Stimulated activated CD8-positive, alpha-beta memory T cell treated with anti-CD3 and anti-CD28 coated beads, Interleukin-4, amount 100 ng/mL, for 4 hours (primary cell): ENCODE data around the gene GPC6.

Experiments used
- DNase-seq, 2 donors: peaks; one replicate each; pipeline ENCODE4 v3.0.0-alpha.2; 2020; ENCODE audit warnings: low read depth in 2 of 2, low spot score in 1 of 2

Gene GPC6

DNA sequence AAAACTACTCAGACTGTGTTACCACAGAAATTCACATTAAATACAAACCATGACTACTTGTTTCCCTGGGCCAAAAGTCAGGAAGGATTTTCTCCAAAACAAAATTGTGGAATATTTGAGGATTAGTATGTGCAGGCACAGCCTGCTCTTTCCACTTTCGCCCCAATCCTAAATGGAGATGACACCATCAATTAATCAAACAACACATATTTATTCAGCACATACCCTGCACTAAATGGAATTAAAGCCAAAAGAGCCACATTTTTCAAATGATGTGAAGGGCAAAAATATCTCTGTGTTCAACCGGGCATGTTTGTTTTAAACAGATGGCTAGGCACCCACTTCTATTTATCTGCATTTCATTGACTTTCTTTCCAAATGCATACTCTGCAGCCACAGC lies 729.8 kb downstream of the GPC6 start:
- no peak for DNase-seq

DNA sequence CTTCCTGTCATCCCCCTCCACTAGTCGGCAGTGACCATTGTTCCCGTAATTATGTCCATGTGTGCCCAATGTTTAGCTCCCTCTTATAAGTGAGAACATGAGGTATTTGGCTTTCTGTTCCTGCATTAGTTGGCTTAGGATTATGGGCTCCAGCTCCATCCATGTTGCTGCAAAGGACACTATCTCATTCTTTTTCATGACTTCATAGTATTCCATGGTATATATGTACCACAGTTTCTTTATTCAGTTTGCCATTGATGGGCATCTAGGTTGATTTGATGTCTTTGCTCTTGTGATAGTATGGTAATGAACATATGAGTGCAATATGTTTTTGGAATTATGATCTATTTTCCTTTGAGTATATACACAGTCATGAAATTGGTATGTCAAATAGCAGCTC lies 730.8 kb downstream of the GPC6 start:
- no peak for DNase-seq

DNA sequence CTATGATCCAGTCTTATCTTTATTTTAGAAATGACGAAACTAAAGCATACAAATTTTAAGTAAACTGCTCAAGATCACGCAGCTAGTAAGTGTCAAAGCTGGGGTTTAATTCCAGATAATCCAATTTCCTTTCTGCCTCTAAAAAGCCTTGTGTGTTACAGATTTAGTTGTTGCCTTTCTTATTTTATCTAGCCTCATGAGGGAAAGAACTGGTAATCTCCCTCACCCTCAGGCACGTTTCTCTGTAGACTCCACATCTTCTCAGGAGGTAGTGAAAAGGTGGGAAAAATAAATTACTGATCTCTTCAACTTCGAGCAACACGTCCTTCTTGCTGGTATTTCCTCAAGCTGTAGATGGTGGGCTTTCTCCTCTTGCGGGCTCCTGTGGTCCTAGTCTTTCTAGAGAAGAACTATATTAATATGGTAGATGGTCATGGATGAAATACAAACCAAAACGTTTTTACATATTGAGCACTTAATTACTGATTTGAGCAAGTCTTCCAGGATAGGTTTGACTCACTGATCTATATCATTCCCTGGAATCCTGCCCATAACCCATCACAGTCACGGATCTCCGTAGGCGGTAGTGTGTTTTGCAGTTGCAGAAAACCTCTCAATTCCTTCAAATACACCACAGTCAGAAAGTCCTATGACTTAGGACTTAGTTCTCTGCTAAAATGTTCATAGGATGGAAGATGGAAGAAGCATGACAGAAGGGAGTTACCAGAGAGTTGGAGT lies 733.4 kb downstream of the GPC6 start:
- no peak for DNase-seq

DNA sequence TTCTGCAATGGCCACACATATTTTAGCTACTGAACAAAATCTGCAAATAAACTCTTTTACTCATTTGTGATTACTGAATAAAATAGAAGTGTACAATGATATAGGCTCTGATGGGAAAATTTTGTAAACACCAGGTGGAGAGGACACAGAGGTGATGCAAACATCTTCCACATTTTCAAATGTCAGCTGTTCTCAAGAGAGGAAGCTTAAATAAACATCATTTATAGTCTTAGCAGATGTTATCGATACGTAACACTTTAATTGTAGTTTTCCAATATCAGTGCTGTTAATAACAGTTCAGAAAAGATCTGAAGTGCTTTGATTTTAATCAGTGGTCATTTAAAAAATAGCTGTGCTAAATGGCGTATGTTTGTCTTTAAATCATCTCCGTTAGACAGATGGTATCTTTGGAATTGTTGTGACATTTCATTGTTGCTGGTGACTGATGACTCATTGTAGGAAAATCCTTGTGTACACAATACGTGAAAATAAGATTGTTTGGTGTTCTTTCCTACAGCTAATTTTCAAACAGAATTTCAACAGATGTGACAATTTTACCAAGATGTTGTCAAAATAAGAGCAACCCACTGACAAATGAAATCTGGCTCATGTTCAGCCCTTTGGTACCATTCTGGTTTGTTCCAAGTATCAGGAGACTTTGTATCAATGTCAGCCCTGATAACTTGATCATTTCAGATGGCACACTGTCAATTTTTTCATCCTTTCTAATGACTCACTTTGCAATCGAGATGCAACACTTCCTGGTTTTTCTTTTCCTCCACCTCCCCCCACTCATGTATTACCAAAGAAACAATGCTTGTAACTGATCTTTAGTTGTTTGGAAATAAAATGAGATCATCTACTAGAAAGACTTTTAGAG lies 736.9 kb downstream of the GPC6 start:
- DNase-seq = no peak

DNA sequence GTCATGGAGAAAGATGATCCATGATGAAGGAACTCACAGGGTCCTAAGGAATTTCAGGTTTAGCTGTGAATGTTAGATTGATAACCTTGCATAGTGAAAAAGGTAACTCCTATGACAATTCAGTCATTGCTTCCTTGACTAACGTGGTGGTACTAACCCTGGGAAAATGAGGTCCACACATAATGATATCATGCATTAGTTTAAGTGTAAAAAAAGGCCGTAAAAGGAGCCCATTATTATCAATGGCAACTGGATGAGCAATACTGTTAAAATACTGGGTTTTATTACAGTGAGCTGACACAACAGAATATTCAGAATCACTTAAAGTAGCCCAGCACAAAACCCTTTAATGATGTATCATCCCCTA lies 737.5 kb downstream of the GPC6 start:
- DNase-seq = no peak

DNA sequence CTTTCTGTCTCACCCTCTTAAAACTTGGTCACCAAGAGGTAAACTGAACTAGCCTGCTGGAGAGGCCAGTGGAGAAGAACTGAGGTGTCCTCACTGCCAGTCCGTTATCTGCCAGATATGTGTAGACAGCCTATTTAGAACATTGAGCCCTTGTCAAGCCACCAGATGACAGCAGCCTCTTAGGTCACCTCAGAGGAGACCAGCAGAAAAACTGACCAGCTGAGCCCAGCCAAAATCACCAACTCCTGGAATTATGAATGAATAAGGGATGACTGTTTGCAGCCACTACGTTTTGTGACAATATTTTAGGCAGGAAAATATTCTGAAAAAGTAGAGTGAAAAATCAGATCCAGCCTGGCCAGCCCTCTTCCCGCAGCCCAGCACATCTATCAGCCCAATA lies 739.0 kb downstream of the GPC6 start:
- DNase-seq = no peak

DNA sequence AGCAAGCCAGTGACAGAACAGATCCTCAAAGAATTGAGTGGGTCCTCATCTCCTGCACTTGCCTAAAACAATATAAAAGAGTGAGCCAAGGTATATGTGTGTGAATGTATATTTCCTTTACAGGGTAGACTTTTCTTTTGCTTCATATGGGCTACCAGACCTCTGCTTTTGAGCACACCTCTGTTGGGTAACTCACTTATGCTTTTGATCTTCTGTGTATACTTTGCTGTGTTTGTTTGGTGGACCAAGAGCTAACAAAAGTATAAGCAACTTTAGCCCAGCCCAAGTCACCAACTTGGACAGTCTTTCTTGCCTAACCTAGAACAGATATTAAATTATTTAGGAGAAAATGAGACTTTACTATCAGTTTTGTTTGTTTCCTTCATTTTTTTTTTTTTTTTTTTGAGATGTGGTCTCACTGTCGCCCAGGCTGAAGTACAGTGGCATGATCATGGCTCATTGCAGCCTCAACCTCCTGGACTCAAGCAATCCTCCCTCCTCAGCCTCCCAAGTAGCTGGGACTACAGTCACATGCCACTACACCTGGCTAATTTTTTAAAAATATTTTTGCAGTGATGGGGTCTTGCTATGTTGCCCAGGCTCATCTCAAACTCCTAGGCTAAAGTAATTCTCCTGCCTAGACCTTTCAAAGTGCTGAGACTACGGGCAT lies 739.8 kb downstream of the GPC6 start:
- DNase-seq = no peak

DNA sequence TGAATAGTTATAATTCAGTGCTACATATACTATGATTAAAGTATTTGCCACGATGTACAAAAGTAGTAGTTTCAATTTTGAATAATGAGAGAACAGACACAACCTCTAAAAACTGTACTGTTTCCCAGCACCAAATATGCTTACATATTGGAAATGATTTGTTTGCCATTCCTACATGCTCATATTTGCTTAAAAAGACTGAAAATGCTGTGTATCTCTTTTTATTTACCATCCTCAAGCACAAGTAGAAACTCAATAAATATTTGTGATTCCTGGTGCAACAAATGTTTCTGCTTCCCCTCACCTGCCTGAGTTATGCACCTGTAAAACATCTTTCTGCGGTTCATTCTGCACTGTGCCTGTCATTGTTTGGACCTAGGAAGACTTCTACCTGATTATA lies 740.7 kb downstream of the GPC6 start:
- no peak for DNase-seq

DNA sequence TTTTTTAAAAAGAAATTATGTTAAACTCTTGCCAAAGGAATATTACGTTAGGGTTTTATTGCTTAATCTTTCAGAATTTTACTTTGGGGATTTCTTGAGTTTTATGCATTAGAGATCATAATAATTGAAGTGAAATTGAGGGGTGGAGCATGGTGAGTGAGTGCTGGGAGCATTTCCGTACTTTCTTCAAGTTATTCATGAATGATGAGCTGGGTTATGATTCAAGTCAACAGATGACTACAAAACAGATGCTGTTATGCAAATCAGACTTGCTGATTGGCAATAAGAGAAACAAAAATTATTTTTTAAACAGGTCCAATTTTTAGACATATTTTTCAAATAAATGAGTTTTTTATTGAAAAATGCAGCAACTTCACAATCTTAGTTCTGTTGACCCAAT lies 748.6 kb downstream of the GPC6 start:
- DNase-seq = no peak

DNA sequence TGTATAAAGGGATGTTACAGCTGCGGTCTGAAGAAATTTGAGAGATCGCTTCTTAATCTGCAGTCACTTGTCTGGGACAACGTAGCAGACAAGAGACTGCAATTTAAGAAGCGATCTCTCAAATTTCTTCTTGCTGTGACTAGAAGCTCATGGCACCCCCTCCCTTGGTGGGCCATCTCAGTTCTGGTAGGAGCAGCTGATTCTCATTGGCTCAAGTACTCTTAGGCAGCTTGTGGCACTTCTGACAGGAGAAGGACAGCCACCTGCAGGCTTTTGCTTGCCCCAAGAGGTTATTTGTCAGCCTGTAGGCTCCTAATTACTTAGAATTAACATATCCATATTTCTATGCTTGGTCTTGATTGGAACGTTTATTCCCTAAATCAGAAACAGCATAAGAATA lies 749.9 kb downstream of the GPC6 start:
- DNase-seq = no peak

DNA sequence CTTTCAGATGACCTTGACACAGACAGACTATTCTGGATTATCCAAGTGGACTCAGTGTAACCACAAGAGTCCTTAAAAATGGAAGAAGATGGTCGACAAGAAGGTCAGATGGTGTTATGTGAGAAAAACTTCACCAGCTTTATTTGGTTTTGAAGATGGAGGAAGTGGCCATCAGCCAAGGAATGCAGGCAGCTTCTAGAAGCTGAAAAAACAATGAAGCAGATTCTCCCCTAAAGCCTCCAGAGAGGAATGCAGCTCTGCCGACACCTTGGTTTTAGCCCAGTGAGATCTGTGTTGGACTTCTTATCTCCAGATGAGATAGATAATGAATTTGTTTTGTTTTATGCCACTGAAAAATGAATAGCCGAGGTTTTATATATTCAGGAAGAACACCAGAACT lies 751.4 kb downstream of the GPC6 start:
- DNase-seq = no peak

DNA sequence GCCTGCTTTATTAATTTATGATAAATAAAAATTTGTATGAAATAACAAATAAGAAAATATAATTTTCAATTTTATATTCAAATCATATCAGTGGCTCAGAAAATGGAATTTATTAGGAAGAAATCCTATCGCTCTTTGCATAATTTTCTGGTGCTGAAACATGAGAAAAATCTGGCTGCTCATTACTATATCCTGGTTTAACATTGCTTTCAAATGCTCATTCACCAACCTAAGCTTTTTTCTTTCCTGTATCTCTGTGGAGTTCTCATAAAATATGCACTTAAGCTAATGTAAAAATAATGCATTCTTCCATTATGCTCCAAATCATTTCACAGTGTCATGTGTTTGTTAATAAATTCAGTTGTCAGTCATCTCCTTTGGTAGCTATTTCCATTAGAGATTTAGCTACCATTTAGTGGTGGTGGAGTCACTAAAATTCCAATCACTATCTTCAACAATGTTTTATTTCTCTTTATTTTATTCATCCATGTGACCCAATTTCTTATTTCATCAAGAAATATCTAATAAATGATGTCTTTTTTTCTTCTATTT lies 754.9 kb downstream of the GPC6 start:
- DNase-seq = no peak

DNA sequence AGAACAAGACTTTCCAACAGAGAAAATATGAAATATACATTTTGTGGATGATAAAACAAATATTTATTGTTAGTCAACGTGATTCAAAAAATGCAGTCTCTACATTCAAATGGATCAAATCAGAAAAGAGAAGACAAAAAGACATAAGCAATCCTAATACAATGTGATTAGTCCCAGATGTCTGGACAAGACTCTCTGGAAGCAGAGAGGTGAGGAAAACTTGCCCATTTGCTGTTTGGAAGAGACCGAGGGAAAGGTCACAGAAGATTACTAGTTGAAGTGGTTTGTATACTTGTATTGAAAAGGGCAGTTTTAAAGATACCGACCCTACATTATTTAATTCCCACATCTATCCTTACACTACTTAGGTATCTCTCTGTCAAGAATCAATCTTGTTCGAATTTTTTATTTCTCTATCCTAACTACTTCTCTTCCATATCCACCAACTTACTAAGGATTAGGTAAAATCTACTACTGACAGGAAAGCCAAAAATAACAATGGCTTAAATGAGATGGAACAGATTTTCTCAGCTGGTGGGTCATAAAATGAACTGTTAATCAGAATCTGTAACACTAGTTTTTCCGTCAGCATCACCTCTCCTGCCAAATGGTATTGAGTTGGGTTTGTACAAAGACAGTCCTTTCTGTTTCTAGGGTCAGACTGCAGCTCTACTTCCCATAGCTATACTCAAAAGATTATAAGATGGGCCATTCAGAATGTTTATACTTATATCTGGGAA lies 755.7 kb downstream of the GPC6 start:
- DNase-seq = no peak

DNA sequence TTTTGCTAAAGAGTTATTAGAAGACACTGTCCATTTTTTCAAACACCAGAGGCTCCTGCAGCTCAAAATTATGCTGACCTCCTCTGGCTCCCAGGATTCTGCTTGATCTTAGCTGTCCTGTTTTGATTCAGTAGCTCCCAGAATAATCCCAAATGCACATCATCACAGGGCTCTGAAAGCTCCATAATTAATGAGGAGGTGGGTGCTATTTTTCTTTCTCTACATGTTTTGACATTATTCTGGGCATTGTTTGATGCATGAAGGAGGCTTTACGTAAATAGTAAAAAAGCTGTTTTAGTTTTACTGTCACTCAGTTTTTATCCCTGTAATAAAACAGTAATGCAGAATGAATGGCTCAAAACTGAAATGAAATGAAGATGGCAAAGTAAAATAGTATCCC lies 757.4 kb downstream of the GPC6 start:
- no peak for DNase-seq

DNA sequence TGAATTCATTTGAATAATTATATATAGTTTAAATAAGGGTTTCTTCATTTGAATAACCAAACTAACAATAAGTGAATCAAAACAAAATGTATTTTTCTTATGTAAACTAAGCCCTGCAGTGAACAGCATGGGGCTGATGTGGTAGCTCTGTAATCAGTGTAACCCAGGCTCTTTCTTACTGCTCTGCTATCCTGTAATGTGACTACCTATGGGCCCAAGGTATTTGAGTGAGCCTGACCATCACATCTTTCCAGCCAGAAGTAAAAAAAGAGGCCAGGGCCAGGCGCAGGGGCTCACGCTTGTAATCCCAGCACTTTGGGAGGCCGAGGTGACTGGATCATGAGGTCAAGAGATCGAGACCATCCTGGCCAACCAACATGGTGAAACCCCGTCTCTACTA lies 758.3 kb downstream of the GPC6 start:
- DNase-seq = no peak

DNA sequence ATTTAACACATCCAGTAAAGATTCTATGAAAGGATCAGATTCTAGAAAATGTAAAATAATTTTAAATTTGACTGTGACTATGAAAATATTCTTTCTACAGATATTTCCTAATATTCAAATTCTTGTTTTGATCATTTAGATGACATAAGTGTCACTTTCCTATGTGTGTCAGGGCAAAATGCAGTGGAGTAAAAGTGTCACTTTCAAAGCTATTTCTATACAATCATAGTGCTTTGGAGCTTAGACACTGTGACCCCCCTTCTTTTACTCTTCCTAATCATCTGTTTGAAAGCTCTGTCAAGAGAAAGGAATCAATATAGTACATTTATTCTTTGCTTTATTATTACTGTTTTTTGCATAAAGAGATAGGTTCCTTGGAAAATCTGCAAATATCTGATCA lies 760.9 kb downstream of the GPC6 start:
- DNase-seq = no peak

DNA sequence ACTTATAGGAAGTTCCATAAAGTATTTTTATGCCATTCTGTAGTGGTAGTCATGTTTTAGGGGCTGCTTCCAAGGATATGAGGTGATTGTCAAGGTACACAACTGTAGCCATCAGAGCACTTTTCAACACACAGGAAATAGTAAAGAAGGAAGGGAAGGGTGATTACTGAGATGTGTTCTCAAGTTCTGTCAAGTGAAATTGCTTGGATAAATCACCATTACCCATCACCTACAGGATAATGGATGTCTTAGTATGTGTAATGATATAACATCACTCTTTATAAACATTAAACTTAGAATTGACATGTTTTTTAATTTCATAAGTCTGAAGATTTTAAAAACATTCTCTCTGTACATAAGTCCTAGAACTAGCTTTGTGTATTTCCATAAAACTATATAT lies 765.0 kb downstream of the GPC6 start:
- no peak for DNase-seq

DNA sequence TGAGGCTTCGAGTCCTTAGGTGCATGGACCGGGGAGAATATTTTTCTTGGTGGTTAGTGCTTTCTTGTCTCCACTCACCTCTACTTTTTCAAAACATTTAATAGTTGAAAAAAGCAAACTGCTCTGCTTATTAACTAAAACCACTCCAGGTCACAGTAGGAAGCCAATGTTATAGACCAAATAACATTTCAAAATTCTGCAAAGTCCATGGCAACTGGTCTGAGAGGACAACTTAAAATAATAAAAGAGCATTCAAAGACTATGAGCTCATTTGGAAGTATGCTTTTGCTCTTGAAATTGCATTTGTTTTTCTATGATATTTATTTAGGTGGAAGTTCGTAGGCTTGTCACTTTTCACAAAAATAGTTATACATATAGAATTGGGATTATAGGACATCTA lies 769.9 kb downstream of the GPC6 start:
- DNase-seq = no peak

DNA sequence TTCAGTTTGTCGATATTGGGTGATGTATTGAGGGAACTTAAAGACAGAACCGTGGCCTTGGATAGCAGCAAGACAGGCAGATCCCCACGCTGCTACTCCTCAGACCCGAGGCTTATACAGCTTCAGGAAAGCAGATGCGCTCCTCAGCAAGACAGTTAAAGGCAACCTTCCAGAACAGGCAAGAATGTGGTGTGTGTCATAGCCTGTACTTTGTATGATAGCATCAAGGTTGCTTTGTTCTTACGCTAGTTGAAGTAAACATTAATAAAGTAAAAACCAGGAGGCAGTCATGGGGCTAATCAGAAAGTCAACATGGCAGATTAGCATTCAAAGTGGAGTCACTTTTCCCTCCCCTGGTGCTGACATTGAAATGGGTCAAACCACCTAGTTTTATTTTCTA lies 779.7 kb downstream of the GPC6 start:
- DNase-seq = no peak

DNA sequence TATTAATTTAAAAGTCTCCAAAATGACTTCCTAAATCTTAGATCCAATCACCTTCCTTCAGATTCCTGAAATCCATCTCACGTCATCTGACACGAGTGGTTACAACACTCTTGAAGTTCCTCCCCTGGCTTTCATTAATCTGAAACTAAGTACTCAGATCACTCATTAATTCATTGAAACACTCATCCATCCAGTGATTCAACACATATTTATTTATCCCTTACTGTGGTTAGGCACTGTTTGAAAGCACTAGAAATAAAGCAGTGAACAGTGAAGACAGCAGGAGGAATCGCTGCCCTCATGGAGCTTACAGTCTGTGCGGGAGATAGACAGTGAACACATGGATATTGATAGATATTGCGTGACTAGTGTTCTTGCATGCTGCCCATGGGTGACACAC lies 780.5 kb downstream of the GPC6 start:
- no peak for DNase-seq

DNA sequence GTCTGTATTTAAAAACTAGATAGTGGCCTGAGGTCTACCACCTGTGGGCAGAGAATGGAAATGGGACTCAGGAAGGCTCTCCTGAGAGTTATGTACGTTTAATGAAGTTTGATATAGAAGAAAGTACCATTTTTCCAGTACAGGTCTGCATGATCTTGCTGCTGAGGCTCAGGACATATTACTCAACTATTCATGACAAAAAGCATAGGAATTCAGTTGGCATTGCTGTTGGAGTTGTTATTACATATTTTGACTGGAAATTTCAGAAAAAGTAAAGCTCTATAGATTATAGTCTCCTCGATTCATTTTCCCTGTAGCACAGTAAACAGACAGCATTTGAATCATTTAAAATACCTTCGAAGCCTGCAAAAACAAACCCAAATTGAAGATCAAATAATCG lies 783.1 kb downstream of the GPC6 start:
- DNase-seq = no peak
